NT2/D1 (cell line): ENCODE data around the gene PIWIL4.

ENCODE experiments used
- DNase-seq: peaks from one replicate; pipeline ENCODE4 v3.0.0-alpha.2; 2011; ENCODE audit warnings: low read depth, low spot score
- H3K27me3 ChIP-seq: 2 replicates; pipeline ENCODE4 v1.6.0; 2011; ENCODE audit warnings: mild to moderate bottlenecking; ENCODE audit not compliant: insufficient read length, insufficient read depth
- H3K36me3 ChIP-seq: 2 replicates; pipeline ENCODE4 v1.6.1; 2011; ENCODE audit warnings: mild to moderate bottlenecking, low read length, mixed read lengths; ENCODE audit not compliant: insufficient read depth, insufficient read length
- H3K4me1 ChIP-seq: 2 replicates; pipeline ENCODE4 v1.5.1; 2011; ENCODE audit not compliant: insufficient read depth, insufficient read length
- H3K4me3 ChIP-seq: 2 replicates; pipeline ENCODE4 v1.5.1; 2011; ENCODE audit warnings: low read depth; ENCODE audit not compliant: insufficient read length
- H3K9ac ChIP-seq: 2 replicates; pipeline ENCODE4 v1.6.0; 2011; ENCODE audit warnings: low read depth; ENCODE audit not compliant: insufficient read length
- H3K9me3 ChIP-seq: 2 replicates; pipeline ENCODE4 v1.5.1; 2011; ENCODE audit warnings: mild to moderate bottlenecking, low read length; ENCODE audit not compliant: insufficient read depth
- SUZ12 ChIP-seq: IDR thresholded peaks from 2 replicates; pipeline ENCODE4 v1.6.1; 2011; ENCODE audit not compliant: insufficient read length, insufficient read depth; ENCODE audit errors: extremely low read depth
- YY1 ChIP-seq: IDR thresholded peaks from 2 replicates; pipeline ENCODE4 v1.6.1; 2011; ENCODE audit not compliant: insufficient read length, insufficient read depth
- ZNF274 ChIP-seq: IDR thresholded peaks from 2 replicates; pipeline ENCODE4 v1.6.1; 2011; ENCODE audit warnings: mild to moderate bottlenecking, low read depth, low read length

Gene PIWIL4

GRCh38 chr11:94657629-94658028 is 90.5 kb downstream of the PIWIL4 start:
- Histone ChIP-seq H3K9me3 (peaks cover 57% of the 10 kb centered on the region), H3K4me1 (no peaks in the 10 kb centered on the region), H3K36me3 (no peaks in the 10 kb centered on the region), H3K9ac (no peak overlapping the region), H3K4me3 (no peak overlapping the region), H3K27me3 (no peaks in the 10 kb centered on the region)
- TF ChIP-seq YY1: no peak
- no peak for TF ChIP-seq ZNF274
- TF ChIP-seq SUZ12: no peak
- DNase-seq: no peak

DNA sequence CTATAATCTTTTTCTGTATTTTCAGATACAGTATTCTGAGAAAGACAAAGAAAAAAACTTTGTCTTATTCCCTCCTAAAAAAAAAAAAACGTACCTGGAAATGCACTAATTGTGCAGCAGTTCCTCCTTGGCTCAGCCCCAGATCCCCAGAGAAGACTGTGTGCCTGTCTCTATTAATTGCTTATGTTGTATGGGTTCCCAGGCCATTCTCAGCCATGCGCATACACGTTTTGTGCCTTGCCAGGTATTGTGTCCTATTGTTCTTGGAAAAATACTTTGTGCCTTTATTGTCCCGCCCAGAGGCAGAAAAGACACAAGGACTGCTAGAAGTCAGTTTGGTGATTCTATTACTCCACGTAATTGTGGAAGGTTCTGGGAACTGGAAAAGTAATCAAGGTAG is 91.2 kb downstream of the PIWIL4 start:
- Histone ChIP-seq H3K27me3 (no peaks in the 10 kb centered on the region), H3K36me3 (no peaks in the 10 kb centered on the region), H3K4me3 (no peak overlapping the region), H3K9me3 (peaks cover 60% of the 10 kb centered on the region), H3K4me1 (no peaks in the 10 kb centered on the region), H3K9ac (no peak overlapping the region)
- DNase-seq: no peak
- TF ChIP-seq ZNF274 (no peak), YY1 (no peak), SUZ12 (no peak)

DNA sequence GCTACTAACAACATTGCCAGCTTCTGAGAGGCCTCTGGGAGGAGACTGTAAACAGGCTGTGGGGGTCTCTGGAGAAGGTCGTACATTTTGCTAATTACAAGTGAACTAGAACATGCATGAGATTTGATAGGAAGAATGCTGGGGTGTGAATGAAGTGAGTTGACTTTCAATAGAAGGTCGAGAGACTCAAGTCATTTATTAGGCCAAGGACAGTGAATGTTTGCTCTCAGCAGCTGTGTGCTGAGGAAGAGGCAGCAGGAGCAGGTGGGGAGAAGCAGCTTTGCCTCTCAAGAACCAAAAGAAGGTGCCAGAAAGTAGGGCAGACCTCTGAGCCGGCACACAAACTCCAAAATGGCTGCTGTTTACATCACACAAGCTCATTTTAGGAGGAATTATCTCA is 91.7 kb downstream of the PIWIL4 start:
- Histone ChIP-seq H3K4me1 (no peaks in the 10 kb centered on the region), H3K36me3 (no peaks in the 10 kb centered on the region), H3K27me3 (no peaks in the 10 kb centered on the region), H3K9me3 (peaks cover 62% of the 10 kb centered on the region), H3K4me3 (no peak overlapping the region), H3K9ac (no peak overlapping the region)
- no peak for TF ChIP-seq YY1
- TF ChIP-seq SUZ12: no peak
- no peak for TF ChIP-seq ZNF274
- no peak for DNase-seq

DNA sequence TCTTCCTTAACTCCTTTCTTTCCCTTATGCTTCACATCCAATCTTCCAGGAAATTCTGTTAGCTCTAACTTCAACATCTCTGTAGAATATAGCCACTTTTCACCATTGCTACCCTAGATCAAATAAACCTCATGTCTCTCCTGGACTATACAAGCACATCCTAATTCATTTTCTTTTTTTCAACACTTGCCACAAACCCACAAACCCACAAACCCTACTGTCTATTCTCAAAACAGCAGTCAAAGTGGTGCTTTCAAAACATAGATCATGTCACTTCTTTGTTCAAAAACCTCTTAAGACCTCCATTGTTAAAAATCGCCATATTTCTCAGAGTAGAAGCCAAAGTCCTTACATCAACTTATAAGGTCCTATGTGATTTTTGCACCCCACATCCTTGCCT is 94.3 kb downstream of the PIWIL4 start:
- no peaks in the 10 kb centered on the region for H3K4me1 ChIP-seq
- no peak overlapping the region for H3K4me3 ChIP-seq

GRCh38 chr11:94662065-94662779 is 95.1 kb downstream of the PIWIL4 start:
- Histone ChIP-seq H3K9ac (no peak overlapping the region), H3K4me3 (no peak overlapping the region), H3K27me3 (no peaks in the 10 kb centered on the region), H3K9me3 (peaks cover 34% of the 10 kb centered on the region), H3K4me1 (no peaks in the 10 kb centered on the region), H3K36me3 (no peaks in the 10 kb centered on the region)
- no peak for TF ChIP-seq SUZ12
- no peak for TF ChIP-seq YY1
- TF ChIP-seq ZNF274: no peak
- DNase-seq: no peak

More for the DNA sequence above, 94.3 kb downstream of the PIWIL4 start:
- Histone ChIP-seq H3K9me3 (peaks cover 42% of the 10 kb centered on the region), H3K27me3 (no peaks in the 10 kb centered on the region), H3K36me3 (no peaks in the 10 kb centered on the region), H3K9ac (no peak overlapping the region)
- no peak for TF ChIP-seq YY1
- no peak for TF ChIP-seq ZNF274
- no peak for TF ChIP-seq SUZ12
- no peak for DNase-seq

- no peak overlapping the region for H3K4me3 ChIP-seq
- H3K36me3 ChIP-seq: no peaks in the 10 kb centered on the region
- H3K27me3 ChIP-seq: no peaks in the 10 kb centered on the region
- TF ChIP-seq SUZ12 (no peak), ZNF274 (no peak), YY1 (no peak)
- no peaks in the 10 kb centered on the region for H3K4me1 ChIP-seq
- DNase-seq: no peak
- H3K9ac ChIP-seq: no peak overlapping the region
- peaks cover 27% of the 10 kb centered on the region for H3K9me3 ChIP-seq
Measured at GRCh38 chr11:94662846-94663390, 95.8 kb downstream of the PIWIL4 start.

DNA sequence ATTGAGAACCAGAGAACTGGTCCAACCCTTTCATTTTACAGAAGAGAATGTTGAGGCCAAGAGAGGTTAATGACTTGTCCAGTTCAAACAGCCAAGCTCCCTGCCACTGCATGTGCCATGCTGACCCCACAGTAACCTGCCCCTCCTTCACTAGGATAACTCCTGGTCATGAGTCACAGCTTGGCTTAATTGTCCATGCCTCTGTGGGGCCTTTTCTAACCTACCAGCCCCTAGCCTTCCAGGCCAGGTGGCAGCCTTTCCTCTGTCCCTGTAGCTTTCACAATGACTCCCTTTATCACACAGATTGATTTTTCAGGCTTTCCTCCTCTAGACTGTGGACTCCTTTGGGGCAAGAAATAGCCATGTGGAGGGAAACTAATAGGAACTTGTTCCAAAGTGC is 97.2 kb downstream of the PIWIL4 start:
- H3K9ac ChIP-seq: no peak overlapping the region
- no peaks in the 10 kb centered on the region for H3K4me1 ChIP-seq
- TF ChIP-seq SUZ12: no peak
- no peak for TF ChIP-seq ZNF274
- no peak for TF ChIP-seq YY1
- H3K27me3 ChIP-seq: no peaks in the 10 kb centered on the region
- H3K9me3 ChIP-seq: peaks cover 21% of the 10 kb centered on the region
- H3K4me3 ChIP-seq: no peak overlapping the region
- DNase-seq: no peak
- no peaks in the 10 kb centered on the region for H3K36me3 ChIP-seq
